K562 (cell line): Measurements from ENCODE around the gene TEX14. TPM values are rescaled to one million over a fixed set of nuclear protein-coding genes. Genes with fewer than 3 reads are reported as not detected.

Source experiments
- ATF7 ChIP-seq: fragments of 450-650 bp; IDR thresholded peaks from 2 replicates; pipeline ENCODE4 v1.7.1; 2014; ENCODE audit warnings: mild to moderate bottlenecking, moderate library complexity
- CAMTA2 ChIP-seq: fragments of 250-450 bp; sonication (Bioruptor Pico); conservative IDR thresholded peaks from 2 replicates; pipeline ENCODE4 v1.5.1; 2022
- E2F4 ChIP-seq: sonication (generic); formaldehyde crosslinking; IDR thresholded peaks from 2 replicates; pipeline ENCODE4 v1.8.0; 2022; ENCODE audit warnings: mild to moderate bottlenecking, low read depth, missing genetic modification reagents
- HNRNPL ChIP-seq: fragments of 200-400 bp; formaldehyde crosslinking; IDR thresholded peaks from 2 replicates; pipeline ENCODE4 v1.6.1; 2017; ENCODE audit warnings: low read depth, mild to moderate bottlenecking, low read length
- NR0B1 ChIP-seq: fragments of 450-650 bp; IDR thresholded peaks from one replicate; pipeline ENCODE4 v1.6.1; 2018; ENCODE audit warnings: mild to moderate bottlenecking, moderate library complexity; ENCODE audit not compliant: partially characterized antibody
- PML ChIP-seq: IDR thresholded peaks from 2 replicates; pipeline ENCODE4 v1.6.1; 2012; ENCODE audit warnings: low read length, inconsistent platforms
- PTBP1 ChIP-seq: fragments of 200-400 bp; formaldehyde crosslinking; IDR thresholded peaks from 2 replicates; pipeline ENCODE4 v1.6.1; 2017; ENCODE audit warnings: low read depth, low read length
- RBM25 ChIP-seq: fragments of 200-400 bp; formaldehyde crosslinking; IDR thresholded peaks from 2 replicates; pipeline ENCODE4 v1.6.1; 2018; ENCODE audit warnings: low read length, low read depth, moderate library complexity; ENCODE audit not compliant: severe bottlenecking
- STAT5A ChIP-seq: IDR thresholded peaks from 2 replicates; pipeline ENCODE4 v1.6.1; 2012; ENCODE audit warnings: low read length, inconsistent platforms, borderline replicate concordance
- TARDBP ChIP-seq: fragments of 450-650 bp; IDR thresholded peaks from 2 replicates; pipeline ENCODE4 v1.6.1; 2016
- TRIM25 ChIP-seq: fragments of 450-650 bp; IDR thresholded peaks from 2 replicates; pipeline ENCODE4 v1.7.0; 2016; ENCODE audit warnings: borderline replicate concordance
- YY1 ChIP-seq, 3 experiments: IDR thresholded peaks; 2 replicates each; pipeline ENCODE4 v1.6.1; 2011; ENCODE audit warnings: low read length in 2 of 3, mild to moderate bottlenecking in 2 of 3, moderate library complexity in 2 of 3, borderline replicate concordance in 1 of 3, control low read depth in 1 of 3, low read depth in 1 of 3; ENCODE audit not compliant: insufficient read depth in 3 of 3, insufficient replicate concordance in 2 of 3, control insufficient read depth in 1 of 3, insufficient read length in 1 of 3; ENCODE audit errors: extremely low read depth in 1 of 3
- ZBTB8A ChIP-seq: fragments of 450-650 bp; IDR thresholded peaks from 2 replicates; pipeline ENCODE4 v1.6.1; 2018; ENCODE audit warnings: mild to moderate bottlenecking, moderate library complexity; ENCODE audit not compliant: partially characterized antibody
- ZFP36 ChIP-seq: fragments of 150-350 bp; IDR thresholded peaks from 2 replicates; pipeline ENCODE4 v1.6.1; 2018; ENCODE audit warnings: low read length, low read depth; ENCODE audit not compliant: partially characterized antibody
- ZNF124 ChIP-seq: sonication (generic); formaldehyde crosslinking; IDR thresholded peaks from 2 replicates; pipeline ENCODE4 v1.8.1; 2022; ENCODE audit warnings: missing genetic modification reagents
- polyA plus RNA-seq, 8 experiments: library from polyadenylated mRNA; depleted of rRNA in 4 of 8; stranded (reverse) in 5 of 8; unstranded in 3 of 8; fragments of >200 nt; fragmentation: Nextera tagmentation in 2 of 8; fragmentation: Illumina TruSeq in 1 of 8; extraction: Ambion mirVana in 2 of 8; extraction: Trizol in 1 of 8; gene quantifications; 2 replicates each; pipeline versions ENCODE4 v1.2.1 to v1.2.3, GENCODE V29; 2011 to 2014; ENCODE audit warnings: inconsistent platforms in 1 of 8, missing spikeins in 1 of 8
- total RNA-seq, 7 experiments: library from RNA; depleted of rRNA in 6 of 7; stranded (reverse); fragments of >200 nt in 6 of 7; fragmentation: Illumina TruSeq in 2 of 7; extraction: Trizol in 2 of 7; gene quantifications; 2 replicates each; pipeline versions ENCODE4 v1.2.1 to v1.2.3, GENCODE V29; 2011 to 2021; ENCODE audit warnings: low replicate concordance in 1 of 7
- TF ChIP-seq, protein P1 (sequence below), 2 experiments: fragments of 450-650 bp in 1 of 2; sonication (generic) in 1 of 2; formaldehyde crosslinking; conservative IDR thresholded peaks; 2 replicates each; pipeline versions ENCODE4 v1.4.0 to v1.8.1; 2020 to 2022; ENCODE audit warnings: mild to moderate bottlenecking in 1 of 2, missing genetic modification reagents in 1 of 2
- TF ChIP-seq, protein P2 (sequence below): sonication (generic); formaldehyde crosslinking; IDR thresholded peaks from 2 replicates; pipeline ENCODE4 v1.4.0; 2020; ENCODE audit warnings: mild to moderate bottlenecking, missing genetic modification reagents

Gene TEX14
- total and polyA plus RNA-seq, 9 of the 15 experiments (the other 6 are each of a cell fraction or from before 2014, with no cell fraction given), result 0.05 to 0.12 (median 0.09) TPM; not detected in 1

DNA sequence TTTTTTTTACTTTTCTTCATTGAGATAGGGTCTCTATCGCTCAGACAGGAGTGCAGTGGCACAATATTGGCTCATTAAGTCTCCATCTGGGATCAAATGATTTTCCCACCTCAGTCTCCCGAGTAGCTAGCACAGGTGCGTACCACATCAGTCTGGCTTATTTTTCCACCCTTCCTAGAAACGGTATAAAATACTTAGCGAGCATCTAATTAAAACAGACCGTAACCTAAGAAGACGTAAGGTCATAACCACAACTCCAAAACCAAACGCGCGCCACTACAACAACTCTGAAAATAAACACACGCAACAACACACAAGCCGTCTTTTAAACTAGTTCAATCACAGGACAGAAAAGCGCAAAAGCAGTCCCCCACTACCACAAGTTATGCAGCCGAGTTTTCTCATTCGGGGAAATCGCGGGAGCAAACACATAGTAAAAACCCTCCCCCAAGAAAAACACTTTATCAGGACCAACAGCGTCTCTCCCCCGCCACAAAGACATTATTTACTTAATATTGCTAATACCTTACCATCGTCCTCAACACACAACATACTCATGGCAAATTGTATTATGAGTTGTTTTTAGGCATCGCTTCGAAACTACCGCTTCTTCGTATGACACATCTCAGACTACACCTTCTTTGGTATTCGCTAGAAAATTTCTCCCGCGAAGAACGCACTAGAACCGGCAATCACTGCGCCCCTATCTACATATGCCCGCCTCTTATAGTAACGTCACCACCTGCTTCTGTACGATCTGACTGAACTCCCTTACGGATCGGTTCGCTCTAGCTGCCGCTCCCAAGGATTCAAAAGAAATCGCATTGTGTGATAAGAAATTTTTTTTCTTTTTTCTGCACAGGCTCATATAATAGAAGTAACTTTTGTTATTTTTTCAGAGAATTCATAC is 32.8 kb downstream of the TEX14 start (continued):
- TF ChIP-seq TARDBP (peak; percentile 98), PML (peak; percentile 100), PTBP1 (peak; percentile 99), STAT5A (peak; percentile 93), NR0B1 (no peak), CAMTA2 (CRISPR knock-in tag) (peak; percentile 100), E2F4 (CRISPR knock-in tag) (peak; percentile 62; the same call in 1 of the 2 replicates), ATF7 (peak; percentile 96), YY1 (IDR thresholded peaks at IDR 0.05; ENCODE audit: borderline replicate concordance in 1 of 3, control insufficient read depth in 1 of 3, extremely low read depth in 1 of 3, insufficient read depth in 3 of 3, insufficient read length in 1 of 3, insufficient replicate concordance in 2 of 3, low read depth in 1 of 3, low read length in 2 of 3) (peak in 1 of 3 experiments; percentile 86), RBM25 (no peak), ZNF124 (CRISPR knock-in tag) (no peak), ZBTB8A (peak; percentile 90), TRIM25 (0 out of 2 replicates have a peak, but pooled peaks have one; percentile 11), HNRNPL (peak; percentile 73; the same call in 1 of the 2 replicates), ZFP36 (peak; percentile 18)
- TF ChIP-seq, protein P1, sequence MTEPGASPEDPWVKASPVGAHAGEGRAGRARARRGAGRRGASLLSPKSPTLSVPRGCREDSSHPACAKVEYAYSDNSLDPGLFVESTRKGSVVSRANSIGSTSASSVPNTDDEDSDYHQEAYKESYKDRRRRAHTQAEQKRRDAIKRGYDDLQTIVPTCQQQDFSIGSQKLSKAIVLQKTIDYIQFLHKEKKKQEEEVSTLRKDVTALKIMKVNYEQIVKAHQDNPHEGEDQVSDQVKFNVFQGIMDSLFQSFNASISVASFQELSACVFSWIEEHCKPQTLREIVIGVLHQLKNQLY (CRISPR knock-in tag; conservative IDR thresholded peaks at IDR 0.05), result peak; percentile 98 to 99
- TF ChIP-seq, protein P2, sequence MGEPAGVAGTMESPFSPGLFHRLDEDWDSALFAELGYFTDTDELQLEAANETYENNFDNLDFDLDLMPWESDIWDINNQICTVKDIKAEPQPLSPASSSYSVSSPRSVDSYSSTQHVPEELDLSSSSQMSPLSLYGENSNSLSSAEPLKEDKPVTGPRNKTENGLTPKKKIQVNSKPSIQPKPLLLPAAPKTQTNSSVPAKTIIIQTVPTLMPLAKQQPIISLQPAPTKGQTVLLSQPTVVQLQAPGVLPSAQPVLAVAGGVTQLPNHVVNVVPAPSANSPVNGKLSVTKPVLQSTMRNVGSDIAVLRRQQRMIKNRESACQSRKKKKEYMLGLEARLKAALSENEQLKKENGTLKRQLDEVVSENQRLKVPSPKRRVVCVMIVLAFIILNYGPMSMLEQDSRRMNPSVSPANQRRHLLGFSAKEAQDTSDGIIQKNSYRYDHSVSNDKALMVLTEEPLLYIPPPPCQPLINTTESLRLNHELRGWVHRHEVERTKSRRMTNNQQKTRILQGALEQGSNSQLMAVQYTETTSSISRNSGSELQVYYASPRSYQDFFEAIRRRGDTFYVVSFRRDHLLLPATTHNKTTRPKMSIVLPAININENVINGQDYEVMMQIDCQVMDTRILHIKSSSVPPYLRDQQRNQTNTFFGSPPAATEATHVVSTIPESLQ (CRISPR knock-in tag), result peak; percentile 92
